Measurements from ENCODE around the gene TGFB1.
"Not testable (repeated sequence)": the region's sequence is repeated elsewhere in the genome, so short reads cannot be mapped to it uniquely, and the experiment has no call there.

The TGFB1 gene

GRCh38 chr19:41353466-41354342 lies at the start of gene TGFB1:
TSS of gene TGFB1 (minus strand) at chr19:41353922. CDS start at chr19:41353044, 878 bp downstream.
- DNase-seq (ENCODE audit: low read depth): peak; percentile 54
- H3K4me3 ChIP-seq (ENCODE audit: low read depth, low read length): peak within 1 kb of the TSS; percentile 96

GRCh38 chr19:41402010-41402409 lies 48.3 kb upstream of the TGFB1 start:
- no peak overlapping the region for H3K4me3 ChIP-seq (ENCODE audit: low read depth, low read length)
- DNase-seq (ENCODE audit: low read depth): no peak

DNA sequence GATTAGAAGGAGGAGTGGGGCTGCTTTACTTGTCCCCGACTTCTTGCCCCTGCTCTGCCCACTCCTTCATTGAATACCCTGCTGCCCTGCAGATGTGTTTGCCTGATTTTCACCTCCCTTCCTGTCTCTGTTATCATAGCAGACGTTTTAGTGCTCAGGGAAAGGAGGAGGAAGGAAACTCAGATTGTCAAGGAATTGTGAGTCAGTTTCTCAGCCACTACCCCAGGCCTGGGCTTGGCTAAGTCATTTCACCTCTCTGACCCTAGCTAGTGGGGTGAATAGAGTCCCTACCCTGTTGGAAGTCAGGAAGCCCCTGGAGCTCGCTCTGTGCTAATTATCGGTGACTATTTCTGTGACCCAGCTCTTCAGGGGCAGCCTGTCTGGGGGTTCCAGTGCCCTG lies 47.8 kb upstream of the TGFB1 start:
- DNase-seq (ENCODE audit: low read depth): no peak
- no peak overlapping the region for H3K4me3 ChIP-seq (ENCODE audit: low read depth, low read length)

DNA sequence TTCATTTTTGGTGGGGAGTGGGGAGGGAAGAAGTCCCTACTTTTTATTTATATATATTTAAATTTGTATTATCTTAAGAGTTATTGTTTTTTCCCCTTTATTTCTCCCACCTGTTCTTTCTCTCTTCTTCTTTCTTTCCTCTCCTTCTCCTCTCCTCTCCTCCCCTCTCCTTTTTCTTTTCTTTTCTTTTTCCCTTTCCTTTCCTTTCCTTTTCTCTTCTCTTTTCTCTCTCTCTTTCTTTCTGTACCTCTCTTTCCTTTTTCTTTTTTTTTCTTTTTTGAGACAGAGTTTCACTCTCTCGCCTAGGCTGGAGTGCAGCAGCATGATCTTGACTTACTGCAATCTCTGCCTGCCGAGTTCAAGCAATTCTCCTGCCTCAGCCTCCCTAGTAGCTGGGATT lies 45.8 kb upstream of the TGFB1 start:
- H3K4me3 ChIP-seq (ENCODE audit: low read depth, low read length): no peak overlapping the region
- no peak for DNase-seq (ENCODE audit: low read depth)

- no peak overlapping the region for H3K4me3 ChIP-seq (ENCODE audit: low read depth, low read length)
- no peak for DNase-seq (ENCODE audit: low read depth)
Observed at GRCh38 chr19:41399091-41399490, 45.4 kb upstream of the TGFB1 start.

- DNase-seq (ENCODE audit: low read depth): no peak
- H3K4me3 ChIP-seq (ENCODE audit: low read depth, low read length): peak overlapping the region; percentile 89
Observed at GRCh38 chr19:41398598-41398997, 44.9 kb upstream of the TGFB1 start.

- peak overlapping the region; percentile 89 for H3K4me3 ChIP-seq (ENCODE audit: low read depth, low read length)
- no peak for DNase-seq (ENCODE audit: low read depth)
Observed at GRCh38 chr19:41398050-41398418, 44.3 kb upstream of the TGFB1 start.

GRCh38 chr19:41397086-41398049 lies 43.6 kb upstream of the TGFB1 start, which contains the start of the genes BCKDHA and EXOSC5:
TSS of gene BCKDHA (plus strand) at chr19:41397818. CDS start at chr19:41397828, 10 bp downstream.
TSS of gene EXOSC5 (minus strand) at chr19:41397359. CDS start at chr19:41397328, 31 bp downstream.
- peak within 1 kb of the TSS; percentile 96 for H3K4me3 ChIP-seq (ENCODE audit: low read depth, low read length)
- peak; percentile 98 for DNase-seq (ENCODE audit: low read depth)

DNA sequence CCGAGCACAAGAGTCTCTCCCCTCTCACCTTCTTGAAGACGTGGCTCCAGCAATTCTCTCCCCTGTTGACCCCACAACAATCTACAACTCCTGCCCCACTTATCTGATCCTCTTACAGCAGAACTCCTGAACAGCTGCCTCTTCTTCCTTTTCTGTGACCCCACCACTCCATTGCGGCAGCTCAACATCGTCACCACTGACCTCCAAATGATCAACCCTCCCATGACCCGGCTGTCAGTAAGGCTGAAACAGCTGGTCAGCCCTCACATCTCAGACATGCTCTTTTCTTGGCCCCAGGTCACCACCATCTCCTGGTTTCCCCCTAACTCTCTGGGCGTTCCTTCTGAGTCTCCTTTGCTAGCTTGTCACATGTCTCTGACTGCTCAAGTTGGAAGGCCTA lies 41.6 kb upstream of the TGFB1 start:
- DNase-seq (ENCODE audit: low read depth): no peak
- H3K4me3 ChIP-seq (ENCODE audit: low read depth, low read length): no peak overlapping the region

- DNase-seq (ENCODE audit: low read depth): no peak
- no peak overlapping the region for H3K4me3 ChIP-seq (ENCODE audit: low read depth, low read length)
Observed at GRCh38 chr19:41392775-41393174, 39.1 kb upstream of the TGFB1 start.

DNA sequence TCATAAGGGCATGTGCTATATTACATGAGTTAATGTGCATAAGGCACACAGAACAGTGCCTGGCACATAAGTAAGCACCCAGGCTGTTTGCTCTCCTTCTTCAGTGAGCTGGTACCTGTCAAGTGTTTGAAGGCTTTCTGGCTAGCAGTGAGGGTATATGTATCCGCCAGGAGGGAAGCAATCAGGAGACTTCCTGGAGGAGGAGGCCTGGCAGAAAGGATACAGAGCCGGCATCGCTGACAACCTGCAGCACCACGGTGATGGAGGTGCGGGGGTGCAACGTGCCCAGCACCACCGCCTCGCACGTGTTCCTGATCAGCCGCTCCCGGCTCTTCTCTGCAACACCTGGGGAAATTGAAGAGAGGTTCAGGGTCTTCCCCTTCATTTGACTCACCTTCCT lies 37.9 kb upstream of the TGFB1 start:
- DNase-seq (ENCODE audit: low read depth): no peak
- no peak overlapping the region for H3K4me3 ChIP-seq (ENCODE audit: low read depth, low read length)

DNA sequence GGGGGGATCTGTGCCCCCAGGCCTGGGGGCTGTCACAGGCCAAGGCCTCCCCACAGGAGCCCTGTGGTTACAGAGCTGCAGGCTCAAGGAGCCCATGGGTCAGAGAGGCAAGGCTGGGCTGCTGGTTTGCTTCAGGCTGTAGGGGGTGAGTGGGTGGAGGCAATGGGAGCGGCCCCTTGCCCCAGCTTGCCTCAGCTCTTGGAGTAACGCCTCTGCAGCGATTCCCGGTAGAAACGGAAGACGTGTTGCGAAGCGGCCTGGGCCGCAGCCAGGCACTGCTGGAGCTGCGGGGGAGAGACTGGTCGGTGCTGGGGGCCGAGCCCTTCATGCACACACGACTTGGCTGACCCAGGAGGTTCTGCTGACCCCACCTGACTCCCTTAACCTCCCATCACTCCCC lies 32.7 kb upstream of the TGFB1 start:
- H3K4me3 ChIP-seq (ENCODE audit: low read depth, low read length): no peak overlapping the region
- no peak for DNase-seq (ENCODE audit: low read depth)

- no peak for DNase-seq (ENCODE audit: low read depth)
- no peak overlapping the region for H3K4me3 ChIP-seq (ENCODE audit: low read depth, low read length)
Observed at GRCh38 chr19:41384351-41384750, 30.6 kb upstream of the TGFB1 start.

- DNase-seq (ENCODE audit: low read depth); H3K4me3 ChIP-seq (ENCODE audit: low read depth, low read length): not testable (repeated sequence)
Observed at GRCh38 chr19:41381536-41381935, 27.8 kb upstream of the TGFB1 start.

DNA sequence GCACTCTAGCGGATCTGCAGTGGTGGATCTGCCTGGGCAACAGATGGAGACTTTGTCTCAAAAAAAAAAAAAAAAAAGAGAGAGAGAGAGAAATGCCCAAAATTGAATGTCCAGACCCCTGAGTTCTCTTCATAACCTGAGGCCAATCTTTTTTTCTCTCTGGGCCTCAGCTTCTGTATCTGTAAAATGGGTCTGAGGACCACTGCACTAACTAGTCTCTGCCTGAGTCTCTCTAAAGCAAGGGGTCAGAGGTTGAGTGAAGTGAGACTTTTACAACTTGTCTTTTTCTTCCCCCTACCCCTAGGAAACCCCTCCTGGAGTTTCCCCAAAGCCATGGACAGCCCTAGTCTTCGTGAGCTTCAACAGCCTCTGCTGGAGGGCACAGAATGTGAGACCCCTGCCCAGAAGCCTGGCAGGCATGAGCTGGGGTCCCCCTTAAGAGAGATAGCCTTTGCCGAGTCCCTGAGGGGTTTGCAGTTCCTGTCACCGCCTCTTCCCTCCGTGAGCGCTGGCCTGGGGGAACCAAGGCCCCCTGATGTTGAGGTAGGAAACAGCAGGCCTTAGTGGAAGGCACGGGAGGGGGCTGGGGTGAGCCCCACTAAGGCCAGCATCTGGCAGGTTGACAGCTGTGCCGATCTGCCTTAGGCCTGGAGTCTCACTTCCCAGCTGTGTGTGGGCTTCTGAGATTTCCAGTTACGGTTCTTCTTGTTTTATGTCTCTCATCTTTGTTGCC lies 24.4 kb upstream of the TGFB1 start:
- DNase-seq (ENCODE audit: low read depth): no peak

DNA sequence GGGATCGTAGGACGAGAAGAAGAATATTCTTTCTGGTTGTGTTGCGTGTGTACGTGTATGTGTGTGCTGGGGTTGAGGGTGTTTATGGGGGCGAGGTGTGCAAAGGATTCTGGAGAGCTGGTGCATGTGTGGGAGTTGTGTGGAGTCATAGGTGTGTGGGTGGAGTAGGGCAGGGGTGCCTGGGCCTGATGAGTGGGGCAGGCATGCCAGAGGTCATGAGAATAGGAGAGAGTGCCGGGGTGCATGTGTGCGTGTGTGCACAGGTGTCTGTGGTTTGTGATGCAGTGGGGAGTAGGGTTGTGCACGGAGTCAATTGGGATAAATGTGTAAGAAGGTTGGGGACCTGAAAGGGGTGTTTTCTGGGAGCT lies 23.3 kb upstream of the TGFB1 start:
- DNase-seq (ENCODE audit: low read depth): no peak
- peak overlapping the region; percentile 61 for H3K4me3 ChIP-seq (ENCODE audit: low read depth, low read length)

More for the DNA sequence above, 24.4 kb upstream of the TGFB1 start:
- no peak overlapping the region for H3K4me3 ChIP-seq (ENCODE audit: low read depth, low read length)

GRCh38 chr19:41376241-41376997 lies 22.7 kb upstream of the TGFB1 start, which contains the start of gene TMEM91:
TSS of gene TMEM91 (plus strand) at chr19:41376533. CDS start at chr19:41378310, 1,777 bp downstream.
- no peak for DNase-seq (ENCODE audit: low read depth)
- peak within 1 kb of the TSS; percentile 61 for H3K4me3 ChIP-seq (ENCODE audit: low read depth, low read length)

DNA sequence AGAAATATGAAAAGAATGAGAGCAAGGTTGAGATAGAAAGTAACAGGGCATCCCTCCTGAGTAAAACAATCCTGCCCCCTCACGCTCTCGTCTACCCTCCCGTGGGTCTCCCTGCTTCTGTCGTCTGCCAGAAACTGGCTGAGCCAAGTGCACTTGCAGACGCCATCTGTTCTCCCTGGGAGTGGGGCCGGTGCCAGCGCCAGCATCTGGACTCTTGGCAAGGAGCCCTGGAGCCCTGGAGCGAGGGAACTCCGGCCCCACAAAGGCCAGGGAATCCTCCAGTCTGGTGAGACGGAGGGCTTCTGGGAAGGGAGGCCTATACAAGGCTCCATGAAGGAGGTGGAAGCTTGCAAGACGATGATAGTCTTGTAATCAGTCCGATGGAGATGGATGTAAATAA lies 20.3 kb upstream of the TGFB1 start:
- peak; percentile 75 for DNase-seq (ENCODE audit: low read depth)
- H3K4me3 ChIP-seq (ENCODE audit: low read depth, low read length): no peak overlapping the region

DNA sequence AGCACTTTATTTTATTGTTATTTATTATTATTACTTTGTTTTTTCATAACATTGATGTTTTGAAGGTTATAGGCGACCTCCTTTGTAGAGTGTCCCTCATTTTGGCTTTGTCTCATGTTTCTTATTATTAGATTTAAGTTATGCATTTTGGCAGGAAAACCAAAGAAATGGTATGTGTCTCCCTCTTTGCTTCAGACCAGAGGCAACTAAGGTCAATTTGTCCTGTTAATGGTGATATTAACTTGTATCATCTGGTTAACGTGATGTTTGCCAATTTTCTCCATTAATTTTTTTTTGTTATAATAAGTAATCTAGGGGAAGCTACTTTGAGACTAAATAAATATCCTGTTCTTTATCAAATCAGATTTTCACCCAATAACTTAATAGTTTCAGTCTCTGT lies 18.8 kb upstream of the TGFB1 start:
- H3K4me3 ChIP-seq (ENCODE audit: low read depth, low read length): no peak overlapping the region
- DNase-seq (ENCODE audit: low read depth): no peak

Measured in skeletal muscle cell (primary cell).